SW 1271 (cell line): ENCODE results near the gene PATE2.

Source experiments
- DNase-seq, 2 experiments: peaks; one replicate each; lab custom pipeline; 2025; lab: John Stamatoyannopoulos, UW

PATE2 gene

GRCh38 chr11:125778728-125779127 lies at the start of gene PATE2:
PATE2 (minus strand) TSS chr11:125778828; CDS start chr11:125778773, 55 bp downstream.
- DNase-seq = no peak

DNA sequence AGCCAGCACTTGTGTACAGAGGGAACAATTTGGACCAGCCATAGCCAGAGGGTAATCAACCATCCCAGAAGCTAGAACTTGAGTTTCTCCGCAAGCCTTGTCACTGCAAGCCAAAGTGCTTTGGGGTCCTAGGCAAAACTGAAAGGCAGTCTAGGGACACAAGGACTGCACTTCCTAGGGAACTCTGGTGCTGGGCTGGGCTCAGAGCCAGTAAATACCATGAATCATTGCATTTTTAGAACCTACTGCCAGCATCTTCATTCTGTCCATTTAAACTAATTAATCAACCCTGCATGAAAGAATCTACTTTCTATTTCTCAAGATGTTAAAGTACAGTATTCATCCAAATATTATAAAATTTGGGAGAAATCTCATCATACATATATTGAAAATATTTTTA lies 29.3 kb upstream of the PATE2 start:
- no peak for DNase-seq

GRCh38 chr11:125802387-125802786 lies 23.8 kb upstream of the PATE2 start:
- DNase-seq = no peak

DNA sequence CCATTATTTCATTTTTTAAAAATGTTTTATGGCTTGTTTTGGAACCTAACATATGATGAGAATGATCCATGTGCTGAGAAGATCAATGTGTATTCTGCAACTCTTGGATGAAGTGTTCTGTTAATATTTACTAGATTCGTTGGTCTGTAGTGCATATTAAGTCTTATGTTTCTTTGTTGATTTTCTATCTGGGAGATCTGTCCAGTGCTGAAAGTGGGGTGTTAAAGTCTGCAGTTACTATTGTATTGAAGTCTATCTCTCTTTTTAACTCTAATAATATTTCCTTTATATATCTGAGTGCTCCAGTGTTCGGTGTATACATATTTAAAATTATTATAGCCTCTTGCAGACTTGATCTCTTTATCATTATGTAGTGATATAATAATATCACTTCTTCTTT lies 21.2 kb upstream of the PATE2 start:
- DNase-seq = no peak

DNA sequence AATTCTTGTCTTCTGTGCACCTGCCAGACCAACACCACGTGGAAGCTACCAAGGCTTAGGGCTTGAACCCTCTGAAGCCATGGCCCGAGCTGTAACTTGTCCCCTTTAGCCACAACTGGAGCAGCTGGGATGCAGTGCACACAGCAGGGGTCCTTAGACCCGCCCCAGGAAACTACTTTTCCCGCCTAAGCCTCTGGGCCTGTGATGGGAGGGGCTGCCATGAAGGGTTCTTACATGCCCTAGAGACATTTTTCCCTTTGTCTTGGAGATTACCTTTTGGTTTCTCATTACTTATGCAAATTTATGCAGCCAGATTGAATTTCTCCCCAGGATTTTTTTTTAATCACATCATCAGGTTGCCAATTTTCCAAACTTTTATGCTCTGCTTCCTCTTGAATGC lies 19.0 kb upstream of the PATE2 start:
- no peak for DNase-seq

DNA sequence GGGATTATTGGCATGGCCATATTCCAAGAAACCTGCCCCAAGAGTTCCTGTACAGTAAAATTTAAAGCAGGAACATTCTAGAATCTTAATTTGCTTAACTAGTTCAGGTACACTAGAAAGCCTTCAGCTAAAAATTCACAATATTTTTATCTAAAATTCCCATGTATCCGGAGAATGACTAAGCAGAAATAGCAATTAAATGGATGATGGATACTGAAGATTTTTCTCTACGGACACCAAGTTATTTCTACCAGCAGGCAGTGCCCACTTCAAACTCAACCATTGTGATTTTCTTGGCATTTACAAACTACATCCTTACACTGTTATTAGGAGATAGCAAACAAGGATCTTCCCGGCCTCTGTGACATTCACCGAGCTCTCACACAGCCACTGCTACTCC lies 12.2 kb upstream of the PATE2 start:
- no peak for DNase-seq

GRCh38 chr11:125787827-125788226 lies 9.2 kb upstream of the PATE2 start, which contains the start of gene PATE3:
PATE3 (plus strand) TSS chr11:125788127; CDS start chr11:125788152, 25 bp downstream.
- DNase-seq = no peak

DNA sequence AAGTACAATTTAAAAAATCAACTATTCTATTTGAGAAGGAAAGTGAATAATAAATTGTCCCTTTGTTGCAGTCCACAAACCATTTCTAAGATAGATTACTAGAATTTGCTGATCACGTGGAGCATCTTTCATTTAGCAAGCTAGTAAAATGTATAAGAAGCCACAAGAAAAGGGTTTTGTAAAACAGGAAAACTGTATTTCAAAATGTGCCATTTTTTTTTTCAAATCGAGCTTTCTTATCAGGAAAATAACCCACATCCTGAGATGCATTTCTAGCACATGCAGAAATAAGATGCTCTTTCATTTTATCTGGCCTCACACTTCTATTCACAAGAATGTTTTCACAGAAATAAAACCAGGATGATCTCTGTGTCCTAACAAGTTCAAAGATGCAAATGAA lies 6.0 kb upstream of the PATE2 start:
- no peak for DNase-seq

DNA sequence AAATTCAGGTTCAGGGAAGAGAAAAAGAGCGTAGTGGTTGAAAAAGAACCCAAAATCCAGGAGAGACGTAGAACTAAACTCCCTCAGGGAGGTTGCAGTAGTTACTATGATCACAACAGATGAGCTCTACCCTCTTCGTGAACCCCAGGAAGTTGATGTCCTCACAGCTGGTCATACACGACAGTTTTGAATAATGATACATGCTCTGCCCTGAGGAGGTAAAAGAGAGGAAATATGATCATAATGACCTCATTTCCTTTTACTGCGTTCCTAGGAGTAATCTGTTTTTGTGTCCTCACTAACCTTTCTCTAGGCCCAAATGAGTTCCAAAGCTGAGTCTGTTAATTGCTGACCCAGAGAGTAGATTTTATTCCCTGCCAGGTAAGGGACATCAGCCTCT lies 1.3 kb downstream of the PATE2 start:
- peak in 1 of 2 experiments; percentile 18 for DNase-seq

DNA sequence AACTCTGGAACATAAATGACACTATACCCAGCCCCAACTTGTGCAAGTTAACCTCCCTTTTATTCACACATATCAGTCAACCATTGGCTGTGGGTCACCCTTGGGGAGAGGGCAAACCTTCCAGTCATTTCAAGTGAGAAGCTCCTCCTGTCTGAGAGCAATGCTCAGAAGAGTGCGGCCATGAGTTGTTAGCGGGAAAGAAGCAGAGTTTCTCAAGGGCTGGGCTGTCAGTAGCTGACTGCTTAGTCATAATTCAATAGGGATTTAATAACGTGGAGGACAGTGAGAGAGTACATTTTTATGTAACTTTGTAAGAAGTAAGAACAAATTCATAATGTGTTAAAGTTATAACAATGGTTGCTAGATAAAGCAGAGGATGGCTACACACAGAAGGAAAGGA lies 5.1 kb downstream of the PATE2 start:
- DNase-seq = no peak

DNA sequence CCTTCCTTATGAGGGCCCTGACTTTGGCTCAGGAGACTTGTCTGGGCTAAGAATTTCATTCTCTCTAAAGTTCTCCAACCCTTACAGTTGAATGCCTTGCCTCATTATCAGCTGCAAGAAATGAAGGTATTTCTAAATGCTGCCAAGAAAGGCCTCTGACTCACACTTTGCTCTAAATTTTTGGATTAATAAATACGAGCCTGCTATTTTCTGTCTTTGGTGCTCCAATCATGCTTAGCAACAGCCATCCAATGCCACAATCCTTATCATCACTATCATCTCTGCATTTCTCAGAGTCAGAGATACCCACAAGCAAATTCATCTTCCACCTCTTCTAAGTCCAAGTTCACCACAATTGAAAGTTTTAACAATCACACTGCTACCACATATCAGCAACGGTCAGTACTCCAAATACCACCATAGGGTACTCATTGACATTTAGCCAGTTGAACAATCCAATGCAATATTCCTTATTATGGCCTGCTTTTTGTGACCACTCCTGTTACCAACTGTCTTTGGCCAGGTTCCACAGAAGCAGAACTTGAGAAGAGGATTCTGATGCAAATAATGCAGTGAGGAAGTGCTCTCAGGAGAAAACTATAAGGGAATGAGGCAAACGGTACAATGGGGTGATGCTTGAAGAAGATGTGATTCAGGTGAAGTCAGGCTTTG lies 5.7 kb downstream of the PATE2 start:
- no peak for DNase-seq

DNA sequence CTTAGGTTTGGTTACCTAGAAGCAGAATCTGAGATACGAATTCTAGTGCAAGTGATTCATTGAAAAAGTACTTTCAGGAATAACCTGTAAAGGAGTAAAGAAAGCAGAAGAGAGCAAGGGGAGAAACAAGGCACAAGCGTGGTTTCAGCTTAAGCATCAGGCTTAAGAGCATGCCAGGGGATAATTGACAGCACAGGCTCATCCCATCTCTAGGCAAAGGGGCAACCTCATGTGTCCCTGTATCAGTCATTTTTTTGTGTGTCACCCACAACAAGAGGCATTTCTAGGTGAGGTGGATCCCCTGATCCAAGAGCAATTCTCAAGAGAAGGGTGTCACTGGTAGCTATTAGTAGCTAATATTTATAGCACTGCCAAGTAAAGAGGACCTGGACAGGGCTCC lies 8.0 kb downstream of the PATE2 start:
- no peak for DNase-seq

GRCh38 chr11:125768336-125769046 lies 10.1 kb downstream of the PATE2 start:
- DNase-seq = no peak

DNA sequence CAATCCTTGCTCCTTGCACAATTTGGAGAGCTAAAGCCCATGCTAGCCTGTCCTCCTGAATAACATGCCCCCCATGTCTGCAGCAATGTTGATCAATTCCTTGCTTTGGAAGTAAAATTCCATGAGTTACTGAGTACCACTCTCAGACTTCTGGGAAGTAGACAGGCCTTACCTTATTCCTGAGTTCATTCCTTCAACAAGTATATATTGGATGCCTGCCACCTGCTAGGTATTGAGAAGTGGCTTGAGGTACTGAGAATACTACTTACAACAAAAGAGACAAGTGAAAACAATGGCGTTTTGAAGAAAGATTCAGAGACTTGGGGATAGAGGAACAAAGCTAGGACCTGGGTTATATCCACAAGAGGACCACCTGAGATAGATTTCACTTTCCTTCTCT lies 12.4 kb downstream of the PATE2 start:
- no peak for DNase-seq

GRCh38 chr11:125763483-125763882 lies 15.1 kb downstream of the PATE2 start:
- DNase-seq = no peak

- DNase-seq = no peak
Measured at GRCh38 chr11:125762445-125762844, 16.2 kb downstream of the PATE2 start.

DNA sequence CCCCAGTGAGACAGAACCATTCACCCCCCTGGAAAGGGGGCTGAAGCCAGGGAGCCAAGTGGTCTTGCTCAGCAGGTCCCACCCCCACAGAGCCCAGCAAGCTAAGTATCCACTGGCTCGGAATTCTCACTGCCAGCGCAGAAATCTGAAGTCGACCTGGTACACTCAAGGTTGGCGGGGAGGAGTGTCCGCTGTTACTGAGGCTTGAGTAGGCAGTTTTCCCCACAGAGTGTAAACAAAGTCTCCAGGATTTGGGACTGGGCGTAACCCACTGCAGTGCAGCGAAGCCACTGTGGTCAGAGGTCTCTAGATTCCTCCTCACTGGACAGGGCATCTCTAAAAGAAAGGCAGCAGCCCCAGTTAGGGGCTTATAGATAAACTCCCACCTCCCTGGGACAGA lies 22.6 kb downstream of the PATE2 start:
- DNase-seq = no peak

DNA sequence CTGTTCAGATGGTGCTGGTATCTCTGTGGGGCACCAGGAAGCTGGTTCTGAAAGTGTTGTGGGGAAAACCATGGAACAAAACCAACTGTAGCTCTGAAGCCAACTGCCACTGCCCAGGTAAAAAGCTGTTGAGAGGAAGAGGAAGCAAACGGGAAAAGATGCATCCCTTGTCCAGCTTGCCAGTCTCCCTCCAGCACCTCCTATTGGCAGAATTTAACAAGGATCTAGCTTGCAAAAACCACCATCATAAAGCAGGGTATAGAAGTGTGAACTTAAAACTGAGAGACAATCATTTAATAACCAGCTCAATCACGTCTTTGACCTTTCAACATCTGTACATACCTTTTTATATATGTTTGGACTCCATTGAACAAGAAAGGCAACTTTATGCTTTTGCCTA lies 28.0 kb downstream of the PATE2 start:
- no peak for DNase-seq

- DNase-seq = no peak
Measured at GRCh38 chr11:125745979-125746378, 32.6 kb downstream of the PATE2 start, which contains the start of gene PATE1. PATE1 (plus strand) TSS chr11:125746279; CDS start chr11:125746305, 26 bp downstream.

DNA sequence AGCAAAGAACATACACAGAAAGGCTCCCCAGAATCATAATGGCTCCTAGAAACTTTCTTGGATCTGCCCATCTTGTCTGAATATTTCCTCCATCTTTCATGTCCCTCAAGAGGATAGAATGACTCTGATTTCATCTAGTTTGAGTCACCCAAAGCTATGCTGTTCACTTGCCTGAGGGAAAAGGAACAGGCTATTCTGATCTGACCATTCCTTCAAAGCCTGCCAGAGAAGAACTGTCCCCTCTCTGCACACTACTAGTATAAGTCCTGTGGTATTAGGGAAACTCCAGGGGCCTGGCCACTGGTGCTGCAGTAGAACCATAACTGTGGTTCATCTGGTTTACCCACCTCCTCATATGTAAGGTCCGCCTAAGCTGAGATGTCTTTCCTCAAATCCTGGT lies 34.9 kb downstream of the PATE2 start:
- DNase-seq = no peak

DNA sequence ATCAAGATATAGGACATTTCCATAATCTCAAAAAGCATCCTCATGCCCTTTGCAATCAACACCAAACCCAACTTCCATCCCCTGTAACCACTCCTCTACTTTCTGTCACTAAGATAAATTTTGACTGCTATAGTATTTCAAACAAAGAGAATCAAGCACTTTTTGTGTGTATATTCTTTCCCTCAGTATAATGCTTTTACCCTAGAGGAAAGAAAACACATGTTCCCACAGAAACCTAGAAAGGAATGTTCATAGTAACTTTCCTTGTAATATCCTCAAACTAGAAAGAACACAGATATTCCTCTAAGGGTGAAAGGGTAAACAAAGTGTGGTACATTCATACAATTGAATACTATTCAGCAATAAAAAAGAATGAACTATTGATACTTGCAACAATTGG lies 38.0 kb downstream of the PATE2 start:
- no peak for DNase-seq

- no peak for DNase-seq
Measured at GRCh38 chr11:125728969-125729368, 49.7 kb downstream of the PATE2 start.
